Sciatic nerve (tissue), 2 donors: ENCODE measurements around the gene BORCS6. TPM values are rescaled to one million over a fixed set of nuclear protein-coding genes. Genes with fewer than 3 reads are reported as not detected.
A peak's percentile ranks its signal among the peaks of the same experiment; 100 is the strongest.
"Not testable (repeated sequence)": the region's sequence is repeated elsewhere in the genome, so short reads cannot be mapped to it uniquely, and the experiment has no call there.

ENCODE experiments used
- ATAC-seq: fragments of 200-7000 bp; cut with Tn5 transposase; one replicate; pipeline ENCODE4 v1.9.1; 2020; ENCODE audit warnings: mild to moderate bottlenecking, moderate library complexity
- DNase-seq: peaks from one replicate; pipeline ENCODE4 v3.0.0-alpha.2; 2020; ENCODE audit warnings: low spot score
- intact Hi-C: fragments of 100-400 bp; cut with DNase I; formaldehyde crosslinking; loops from one replicate; pipeline ENCODE4 v1.14.2; 2022
- total RNA-seq: library from RNA; stranded (reverse); fragmentation: NEBNext Ultra II Directional; extraction: Animal tissue kit (Norgen Biotek cat#: 25700); gene quantifications from one replicate; pipeline ENCODE4 v1.2.1, GENCODE V29; 2021
- donor health status: DM: no; HTN: no; CAD: no.
- donor health status: DM: no; HTN: no; CAD: no.

BORCS6 gene
- total RNA-seq, 1 donor from 2014 or later = 14.4 TPM

GRCh38 chr17:8176998-8177731 is 12.8 kb downstream of the BORCS6 start:
- no peak for DNase-seq
- intact Hi-C loops = no loop called here
- ATAC-seq = no peak

GRCh38 chr17:8176197-8176940 is 13.6 kb downstream of the BORCS6 start, which contains the start of gene TMEM107:
Gene TMEM107, minus strand, starts transcription at chr17:8176380. Its CDS starts 94 bp downstream, at chr17:8176286.
- peak; percentile 94 for DNase-seq
- peak; percentile 88 for ATAC-seq
- intact Hi-C loops = no loop called here

GRCh38 chr17:8175795-8176196 is 14.2 kb downstream of the BORCS6 start:
- intact Hi-C loops = no loop called here
- DNase-seq (no peak), ATAC-seq (peak; percentile 29)

GRCh38 chr17:8173871-8174322 is 16.1 kb downstream of the BORCS6 start:
- ATAC-seq = no peak
- intact Hi-C loops = loop anchor here (5.0 kb wide), 1 partner anchor 332 kb away; no protein-coding TSS in a partner anchor
- no peak for DNase-seq

DNA sequence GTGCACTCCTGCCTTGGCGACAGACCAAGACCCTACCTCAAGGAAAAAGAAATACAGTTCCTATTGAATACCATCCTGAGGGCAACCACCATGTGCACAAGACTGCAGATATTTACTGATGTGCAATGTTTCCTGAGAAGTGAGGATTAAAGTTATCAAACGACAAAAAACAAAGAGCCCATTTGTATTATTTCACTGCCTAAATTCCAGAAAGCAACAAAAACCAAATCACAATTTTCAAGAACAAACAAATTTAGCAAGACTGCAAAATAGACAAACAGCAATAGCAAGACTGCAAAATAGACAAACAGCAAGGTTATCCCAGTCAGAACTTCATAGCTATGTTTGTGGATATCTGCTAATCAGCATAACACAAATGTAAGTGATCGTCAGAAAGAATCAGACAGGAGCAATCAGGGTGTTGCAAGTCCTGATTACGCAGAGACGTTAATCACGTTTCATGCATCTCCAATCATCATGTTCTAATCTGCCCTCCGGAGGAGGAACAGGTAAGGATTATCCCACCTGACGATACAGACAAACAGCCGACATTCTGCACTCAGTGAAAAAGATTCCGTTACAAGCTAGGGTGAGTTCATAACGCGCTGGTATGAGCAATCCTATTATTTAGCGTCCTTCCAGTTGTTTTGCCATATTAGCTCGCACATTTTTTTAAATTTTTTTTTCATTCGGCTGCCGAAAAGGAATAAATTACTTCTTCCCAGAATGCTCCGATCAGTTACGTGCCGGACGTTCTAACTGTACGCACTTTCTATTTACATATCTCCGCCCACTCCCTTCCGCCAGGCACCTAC is 16.7 kb downstream of the BORCS6 start:
- ATAC-seq (peak; percentile 88), DNase-seq (peak; percentile 84)
- intact Hi-C loops = loop anchor here (5.0 kb wide), 1 partner anchor 331 kb away; no protein-coding TSS in a partner anchor

- ATAC-seq, DNase-seq: not testable (repeated sequence)
- intact Hi-C loops = loop anchor here (5.0 kb wide), 1 partner anchor 328 kb away; no protein-coding TSS in a partner anchor
Measured at GRCh38 chr17:8170186-8170585, 19.8 kb downstream of the BORCS6 start.

GRCh38 chr17:8167526-8167925 is 22.5 kb downstream of the BORCS6 start:
- ATAC-seq (no peak), DNase-seq (no peak)
- intact Hi-C loops = no loop called here

- DNase-seq = no peak
- intact Hi-C loops = no loop called here
- ATAC-seq = no peak
Measured at GRCh38 chr17:8166731-8167130, 23.2 kb downstream of the BORCS6 start.

DNA sequence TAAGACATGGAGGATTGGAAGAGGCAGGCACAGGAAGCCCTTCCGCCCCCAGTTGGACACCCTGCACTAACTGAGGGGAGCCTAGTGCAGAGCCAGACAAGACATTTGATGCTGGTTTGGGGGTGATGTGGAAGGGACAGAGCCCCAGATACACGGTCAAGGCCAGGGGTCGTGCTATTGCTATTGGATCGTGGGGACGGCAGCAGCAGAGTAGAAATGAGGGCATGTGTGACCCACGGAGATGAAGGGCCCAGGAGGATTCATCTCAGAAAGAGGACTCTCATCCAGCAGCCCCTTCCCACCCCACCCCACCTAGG is 25.2 kb downstream of the BORCS6 start:
- ATAC-seq = no peak
- intact Hi-C loops = no loop called here
- no peak for DNase-seq

DNA sequence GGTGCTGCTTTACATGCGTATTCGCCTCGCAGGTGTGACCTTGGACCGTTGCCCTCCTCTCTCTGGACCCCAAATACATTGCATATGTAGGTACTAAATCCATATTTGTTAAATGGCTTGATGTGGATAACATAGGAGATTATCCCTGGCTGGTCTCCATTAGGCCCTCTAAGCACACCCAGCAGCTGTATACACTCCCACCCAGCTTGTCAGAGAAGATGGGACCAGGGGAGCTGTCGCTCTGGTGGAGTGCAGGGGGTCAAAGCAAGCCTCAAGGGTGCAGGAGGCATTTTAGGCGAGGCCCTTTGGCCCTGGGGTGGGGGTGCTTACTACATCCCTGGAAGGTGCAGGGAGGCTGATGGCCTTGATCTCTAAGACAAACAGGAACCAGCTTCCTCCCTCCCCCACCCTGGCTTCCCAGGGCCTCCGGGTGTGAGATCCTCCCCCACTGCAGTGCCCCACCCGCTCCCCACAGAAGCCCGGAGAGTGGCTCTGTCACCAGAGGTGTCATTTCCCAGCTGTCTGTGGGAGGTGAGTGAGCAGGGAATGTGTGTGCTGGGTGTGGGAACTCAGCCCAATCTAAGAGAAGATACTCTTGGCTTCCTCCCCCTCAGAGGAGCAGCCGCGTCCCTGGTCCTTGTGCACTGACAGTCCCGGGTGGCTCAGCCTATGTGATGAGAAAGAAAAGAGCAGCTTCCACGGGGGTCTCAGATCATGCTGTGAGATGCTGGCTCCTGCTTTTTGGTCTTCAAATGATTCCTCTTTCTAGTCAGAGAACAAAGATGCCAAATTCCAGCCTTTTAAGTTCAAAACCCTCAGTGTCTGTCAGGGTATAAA is 25.8 kb downstream of the BORCS6 start:
- DNase-seq (peak; percentile 85), ATAC-seq (peak; percentile 66)
- intact Hi-C loops = no loop called here

- DNase-seq (no peak), ATAC-seq (peak; percentile 22)
- intact Hi-C loops = no loop called here
Measured at GRCh38 chr17:8162997-8163977, 26.7 kb downstream of the BORCS6 start.

- DNase-seq (peak; percentile 92), ATAC-seq (peak; percentile 60)
- intact Hi-C loops = no loop called here
Measured at GRCh38 chr17:8162233-8162996, 27.6 kb downstream of the BORCS6 start, which contains the start of gene VAMP2. Gene VAMP2, minus strand, starts transcription at chr17:8162948. Its CDS starts 69 bp downstream, at chr17:8162879.

GRCh38 chr17:8161289-8162232 is 28.4 kb downstream of the BORCS6 start:
- ATAC-seq = no peak
- DNase-seq = no peak
- intact Hi-C loops = no loop called here

DNA sequence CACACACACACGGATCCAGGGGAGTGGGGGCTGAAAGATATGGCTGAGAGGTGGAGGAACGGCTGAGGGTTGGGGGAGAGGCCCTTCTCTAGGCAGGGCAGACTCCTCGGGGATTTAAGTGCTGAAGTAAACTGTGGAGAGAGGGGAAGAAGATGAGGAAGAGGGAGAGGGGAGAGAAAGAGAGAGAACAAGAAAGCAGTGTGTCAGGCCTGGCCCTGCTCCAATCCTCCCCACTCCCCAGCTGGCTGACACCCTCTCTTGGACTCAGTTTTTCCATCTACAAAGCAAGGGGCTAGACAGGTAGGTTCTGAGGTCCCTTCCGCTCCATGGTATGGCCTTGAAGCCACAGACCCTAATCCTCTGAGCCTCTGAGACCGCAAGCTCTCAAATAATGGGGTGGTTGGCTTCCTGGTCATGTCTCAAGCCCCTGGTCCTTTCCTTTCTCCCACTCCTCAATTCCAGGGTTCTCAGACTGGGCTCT is 29.2 kb downstream of the BORCS6 start:
- intact Hi-C loops = no loop called here
- DNase-seq (no peak), ATAC-seq (no peak)

DNA sequence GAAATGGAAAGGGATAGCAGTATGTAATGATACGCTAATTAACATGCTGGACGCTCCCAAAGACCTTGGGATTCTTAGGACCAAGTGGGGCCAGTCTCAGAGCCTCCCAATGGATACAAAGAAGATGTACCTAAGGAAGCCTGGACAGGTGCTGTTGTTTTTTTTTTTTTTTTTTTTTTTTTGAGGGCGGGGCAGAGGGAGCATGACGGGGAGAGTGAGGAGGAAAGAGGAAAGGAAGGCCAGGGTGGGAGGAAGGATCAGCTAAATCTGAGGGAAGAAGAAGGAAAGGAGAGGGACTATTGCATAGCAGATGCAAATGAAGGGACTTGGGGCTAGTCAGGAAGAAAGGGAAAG is 29.8 kb downstream of the BORCS6 start:
- DNase-seq = no peak
- ATAC-seq = no peak
- intact Hi-C loops = no loop called here
